HG03460 (cell line): ENCODE measurements around the gene C6orf132.

Source experiments
- ATAC-seq: cut with Tn5 transposase; IDR thresholded peaks from one replicate; pipeline ENCODE4 v1.9.1; 2021; ENCODE audit not compliant: unreplicated experiment

C6orf132 gene

GRCh38 chr6:42079941-42080464, 62.4 kb downstream of the C6orf132 start:
- no peak for ATAC-seq

GRCh38 chr6:42078386-42078785, 64.0 kb downstream of the C6orf132 start:
- no peak for ATAC-seq

- ATAC-seq = no peak
These were observed 67.1 kb downstream of the C6orf132 start for GRCh38 chr6:42075159-42075838.

GRCh38 chr6:42073287-42073686, 69.1 kb downstream of the C6orf132 start:
- ATAC-seq = no peak

- ATAC-seq = no peak
These were observed 70.4 kb downstream of the C6orf132 start for GRCh38 chr6:42071881-42072583.

- ATAC-seq = no peak
These were observed 73.4 kb downstream of the C6orf132 start for GRCh38 chr6:42068872-42069522.

- no peak for ATAC-seq
These were observed 74.2 kb downstream of the C6orf132 start for GRCh38 chr6:42068173-42068572.

GRCh38 chr6:42066156-42066675, 76.2 kb downstream of the C6orf132 start:
- ATAC-seq = no peak

GRCh38 chr6:42059743-42060142, 82.7 kb downstream of the C6orf132 start:
- ATAC-seq = no peak

GRCh38 chr6:42053601-42054000, 88.8 kb downstream of the C6orf132 start:
- ATAC-seq = no peak

- no peak for ATAC-seq
These were observed 91.2 kb downstream of the C6orf132 start for GRCh38 chr6:42051268-42051653.
